GM08714 (cell line): ENCODE data around the gene SLC37A3.

Experiments used
- H3K4me3 ChIP-seq: fragments of 200-500 bp; sonication (Bioruptor generic); 2 replicates; pipeline ENCODE4 v1.5.1; 2014; ENCODE audit warnings: mild to moderate bottlenecking, low read length, inconsistent platforms
- ZNF274 ChIP-seq: IDR thresholded peaks from 2 replicates; pipeline ENCODE4 v1.6.1; 2012; ENCODE audit warnings: mild to moderate bottlenecking, low read depth, low read length

The SLC37A3 gene

GRCh38 chr7:140375892-140376730 is 22.2 kb downstream of the SLC37A3 start:
- TF ChIP-seq ZNF274: no peak
- H3K4me3 ChIP-seq: peak overlapping the region; percentile 26; the same call in 1 of the 2 replicates

- no peak overlapping the region for H3K4me3 ChIP-seq
- no peak for TF ChIP-seq ZNF274
These were observed 23.0 kb downstream of the SLC37A3 start for GRCh38 chr7:140375323-140375722.

GRCh38 chr7:140369294-140369693 is 29.0 kb downstream of the SLC37A3 start:
- TF ChIP-seq ZNF274: no peak
- H3K4me3 ChIP-seq: no peak overlapping the region

GRCh38 chr7:140367528-140367927 is 30.8 kb downstream of the SLC37A3 start:
- TF ChIP-seq ZNF274: no peak
- no peak overlapping the region for H3K4me3 ChIP-seq

- no peak overlapping the region for H3K4me3 ChIP-seq
- TF ChIP-seq ZNF274: no peak
These were observed 33.5 kb downstream of the SLC37A3 start for GRCh38 chr7:140364819-140365218.

- H3K4me3 ChIP-seq: no peak overlapping the region
- TF ChIP-seq ZNF274: no peak
These were observed 37.6 kb downstream of the SLC37A3 start for GRCh38 chr7:140360697-140361229.

GRCh38 chr7:140358412-140359051 is 39.8 kb downstream of the SLC37A3 start:
- H3K4me3 ChIP-seq: no peak overlapping the region
- TF ChIP-seq ZNF274: no peak

GRCh38 chr7:140358024-140358411 is 40.3 kb downstream of the SLC37A3 start:
- TF ChIP-seq ZNF274: no peak
- H3K4me3 ChIP-seq: no peak overlapping the region

- TF ChIP-seq ZNF274: no peak
- no peak overlapping the region for H3K4me3 ChIP-seq
These were observed 48.3 kb downstream of the SLC37A3 start for GRCh38 chr7:140350056-140350455.

GRCh38 chr7:140349144-140349771 is 49.1 kb downstream of the SLC37A3 start:
- H3K4me3 ChIP-seq: no peak overlapping the region
- TF ChIP-seq ZNF274: no peak

GRCh38 chr7:140348161-140348849 is 50.0 kb downstream of the SLC37A3 start:
- H3K4me3 ChIP-seq: no peak overlapping the region
- TF ChIP-seq ZNF274: no peak

GRCh38 chr7:140347218-140347617 is 51.1 kb downstream of the SLC37A3 start:
- no peak for TF ChIP-seq ZNF274

GRCh38 chr7:140345426-140345825 is 52.9 kb downstream of the SLC37A3 start:
- TF ChIP-seq ZNF274: no peak
- no peak overlapping the region for H3K4me3 ChIP-seq

More at GRCh38 chr7:140347218-140347617, 51.1 kb downstream of the SLC37A3 start:
- no peak overlapping the region for H3K4me3 ChIP-seq
